ENCODE data around the gene SYTL3. TPM values are rescaled to one million over a fixed set of nuclear protein-coding genes. Genes with fewer than 3 reads are reported as not detected.

The SYTL3 gene
- total RNA-seq, 1 donor from 2014 or later, result 13.9 TPM

DNA sequence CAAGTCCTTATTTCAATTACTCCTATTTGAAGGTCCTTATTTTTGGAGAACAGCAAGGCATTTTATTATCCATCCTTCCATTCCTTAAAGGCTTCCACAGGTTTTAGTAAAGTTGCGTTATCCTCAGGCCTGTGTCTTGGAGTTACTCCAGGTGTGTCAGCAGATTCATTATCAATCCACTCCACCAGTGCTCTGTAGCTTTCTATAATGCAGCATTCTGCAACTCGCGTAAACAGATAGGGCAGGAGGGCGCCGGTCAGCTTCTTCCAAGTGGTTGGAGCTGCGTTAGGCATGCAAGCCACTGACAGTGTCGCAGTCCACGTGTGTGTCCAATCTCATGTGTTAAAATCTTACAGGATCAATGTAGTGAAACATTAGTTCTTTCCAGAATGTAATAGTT, 75.8 kb downstream of the SYTL3 start:
- DNase-seq (no peak), ATAC-seq (no peak)
- Histone ChIP-seq H3K36me3 (peaks cover 6% of the 10 kb centered on the region), H3K27me3 (ENCODE audit: low read depth) (no peaks in the 10 kb centered on the region), H3K9me3 (no peaks in the 10 kb centered on the region), H3K27ac (no peak overlapping the region), H3K4me3 (no peak overlapping the region), H3K4me1 (peaks cover 2% of the 10 kb centered on the region)
- no peak for TF ChIP-seq CTCF (IDR thresholded peaks at IDR 0.05)
- intact Hi-C loops (cut with DNase I), result no loop called here

- no peak overlapping the region for H3K4me3 ChIP-seq
- intact Hi-C loops (cut with DNase I), result no loop called here
- H3K36me3 ChIP-seq, result no peaks in the 10 kb centered on the region
- DNase-seq (no peak), ATAC-seq (no peak)
- no peaks in the 10 kb centered on the region for H3K9me3 ChIP-seq
- no peaks in the 10 kb centered on the region for H3K4me1 ChIP-seq
- TF ChIP-seq CTCF (IDR thresholded peaks at IDR 0.05), result no peak
- H3K27ac ChIP-seq, result no peak overlapping the region
- no peaks in the 10 kb centered on the region for H3K27me3 ChIP-seq (ENCODE audit: low read depth)
Observed at GRCh38 chr6:158729906-158730540, 80.2 kb downstream of the SYTL3 start.

DNA sequence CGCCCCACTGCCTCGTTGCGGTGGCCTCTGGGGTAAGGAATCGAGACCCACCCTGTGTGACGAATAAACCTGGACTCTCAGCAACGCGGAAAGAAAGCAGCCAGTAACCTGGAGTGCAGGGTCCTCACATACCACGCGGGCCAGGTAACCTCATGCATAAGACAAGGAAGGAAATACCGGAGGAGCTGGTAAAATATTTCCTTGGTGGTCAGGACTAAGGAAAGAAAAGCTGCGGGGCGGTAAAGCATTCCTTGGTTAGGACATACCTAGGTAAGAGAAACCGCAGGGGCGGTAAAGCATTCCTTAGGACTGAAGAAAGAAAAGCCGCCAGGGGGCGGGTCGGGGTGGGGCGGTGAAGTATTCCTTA, 80.7 kb downstream of the SYTL3 start:
- intact Hi-C loops (cut with DNase I), result no loop called here
- Histone ChIP-seq H3K36me3 (no peaks in the 10 kb centered on the region), H3K27ac (no peak overlapping the region)

DNA sequence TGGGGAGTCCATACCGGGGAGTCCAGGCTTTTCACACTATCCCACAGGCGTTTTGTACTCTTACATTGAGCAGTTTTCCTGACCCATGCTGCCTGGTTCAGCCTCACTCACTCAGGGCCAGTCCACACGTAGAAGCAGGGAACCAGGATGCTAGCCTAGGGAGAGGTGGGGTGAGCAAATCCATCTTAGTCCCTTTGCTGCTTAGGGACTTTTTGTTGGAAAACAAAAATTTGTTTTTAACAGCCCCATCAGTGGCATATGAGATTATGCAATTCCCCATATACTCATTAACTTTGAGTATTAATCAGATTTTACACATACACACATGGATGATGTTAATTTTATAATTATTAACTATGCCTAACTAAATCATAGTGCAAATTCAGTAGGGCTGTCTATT, 85.2 kb downstream of the SYTL3 start:
- Histone ChIP-seq H3K4me1 (no peaks in the 10 kb centered on the region), H3K27me3 (ENCODE audit: low read depth) (no peaks in the 10 kb centered on the region), H3K36me3 (peaks cover 4% of the 10 kb centered on the region), H3K27ac (no peak overlapping the region), H3K9me3 (peaks cover 6% of the 10 kb centered on the region), H3K4me3 (no peak overlapping the region)
- TF ChIP-seq CTCF (IDR thresholded peaks at IDR 0.05), result no peak
- ATAC-seq (no peak), DNase-seq (no peak)
- intact Hi-C loops (cut with DNase I), result no loop called here

More for the DNA sequence above, 80.7 kb downstream of the SYTL3 start:
- no peak for TF ChIP-seq CTCF (IDR thresholded peaks at IDR 0.05)
- H3K4me3 ChIP-seq, result no peak overlapping the region
- no peaks in the 10 kb centered on the region for H3K9me3 ChIP-seq
- no peaks in the 10 kb centered on the region for H3K27me3 ChIP-seq (ENCODE audit: low read depth)
- ATAC-seq (no peak), DNase-seq (no peak)
- no peaks in the 10 kb centered on the region for H3K4me1 ChIP-seq

- H3K9me3 ChIP-seq, result peaks cover 6% of the 10 kb centered on the region
- no peak for TF ChIP-seq CTCF (IDR thresholded peaks at IDR 0.05)
- DNase-seq (no peak), ATAC-seq (no peak)
- H3K4me1 ChIP-seq, result no peaks in the 10 kb centered on the region
- no peaks in the 10 kb centered on the region for H3K27me3 ChIP-seq (ENCODE audit: low read depth)
- peaks cover 4% of the 10 kb centered on the region for H3K36me3 ChIP-seq
- H3K4me3 ChIP-seq, result no peak overlapping the region
- H3K27ac ChIP-seq, result no peak overlapping the region
- intact Hi-C loops (cut with DNase I), result no loop called here
Observed at GRCh38 chr6:158737082-158737709, 87.3 kb downstream of the SYTL3 start.
